ENCODE results near the gene NSUN5. TPM values are rescaled to one million over a fixed set of nuclear protein-coding genes. Genes with fewer than 3 reads are reported as not detected.
"Not testable (repeated sequence)": the region's sequence is repeated elsewhere in the genome, so short reads cannot be mapped to it uniquely, and the experiment has no call there.

The NSUN5 gene
- total RNA-seq, 1 experiment from 2014 or later = 73.4 TPM

- Mint-ChIP-seq H3K27me3 (ENCODE audit: insufficient read depth, unreplicated experiment) (no peaks in the 10 kb centered on the region), H3K4me1 (ENCODE audit: low read depth, unreplicated experiment) (peaks cover 2% of the 10 kb centered on the region), H3K36me3 (ENCODE audit: insufficient read depth, unreplicated experiment) (peaks cover 18% of the 10 kb centered on the region), H3K4me3 (ENCODE audit: unreplicated experiment) (no peak overlapping the region), H3K9me3 (ENCODE audit: unreplicated experiment) (no peaks in the 10 kb centered on the region), H3K27ac (ENCODE audit: unreplicated experiment) (no peak overlapping the region)
- no peak for DNase-seq
- no peaks in the 10 kb centered on the region for H3K9me3 ChIP-seq
- no TSS peak for BruUV-seq (replicated peaks)
- H3K27me3 ChIP-seq (replicated peaks; ENCODE audit: control insufficient read depth, insufficient read depth, low read length) = no peaks in the 10 kb centered on the region
- TF ChIP-seq CTCF (IDR thresholded peaks at IDR 0.05; ENCODE audit: insufficient read depth in 1 of 2, low read depth in 1 of 2, low read length in 1 of 2, severe bottlenecking in 1 of 2, unreplicated experiment in 1 of 2) = no peak
- no peaks in the 10 kb centered on the region for H3K4me1 ChIP-seq
- intact Hi-C loops (cut with micrococcal nuclease; ENCODE audit: unreplicated experiment) = no loop called here
- no peak overlapping the region for H3K4me3 ChIP-seq (ENCODE audit: low read depth, low read length)
- ChIA-PET POLR2A (no interaction called here), CTCF (interaction anchor here (1.0 kb wide), 1 partner anchor 139 kb away, joined by 6 read pairs; no protein-coding TSS in a partner anchor)
- H3K36me3 ChIP-seq (ENCODE audit: control insufficient read depth, insufficient read depth, low read length) = no peaks in the 10 kb centered on the region
Measured at GRCh38 chr7:73312831-73313520, 4.3 kb upstream of the NSUN5 start.

GRCh38 chr7:73311421-73311820 is 2.8 kb upstream of the NSUN5 start:
- H3K9me3 Mint-ChIP-seq (ENCODE audit: unreplicated experiment); DNase-seq; CTCF ChIA-PET; POLR2A ChIA-PET; H3K9me3 ChIP-seq; H3K4me1 ChIP-seq; H3K27me3 ChIP-seq (replicated peaks; ENCODE audit: control insufficient read depth, insufficient read depth, low read length); H3K27me3 Mint-ChIP-seq (ENCODE audit: insufficient read depth, unreplicated experiment); intact Hi-C loops (cut with micrococcal nuclease; ENCODE audit: unreplicated experiment); H3K27ac Mint-ChIP-seq (ENCODE audit: unreplicated experiment); H3K36me3 ChIP-seq (ENCODE audit: control insufficient read depth, insufficient read depth, low read length); H3K4me3 Mint-ChIP-seq (ENCODE audit: unreplicated experiment); H3K4me3 ChIP-seq (ENCODE audit: low read depth, low read length); BruUV-seq (replicated peaks): not testable (repeated sequence)
- Mint-ChIP-seq H3K36me3 (ENCODE audit: insufficient read depth, unreplicated experiment) (peaks cover 32% of the 10 kb centered on the region), H3K4me1 (ENCODE audit: low read depth, unreplicated experiment) (peaks cover 18% of the 10 kb centered on the region)

DNA sequence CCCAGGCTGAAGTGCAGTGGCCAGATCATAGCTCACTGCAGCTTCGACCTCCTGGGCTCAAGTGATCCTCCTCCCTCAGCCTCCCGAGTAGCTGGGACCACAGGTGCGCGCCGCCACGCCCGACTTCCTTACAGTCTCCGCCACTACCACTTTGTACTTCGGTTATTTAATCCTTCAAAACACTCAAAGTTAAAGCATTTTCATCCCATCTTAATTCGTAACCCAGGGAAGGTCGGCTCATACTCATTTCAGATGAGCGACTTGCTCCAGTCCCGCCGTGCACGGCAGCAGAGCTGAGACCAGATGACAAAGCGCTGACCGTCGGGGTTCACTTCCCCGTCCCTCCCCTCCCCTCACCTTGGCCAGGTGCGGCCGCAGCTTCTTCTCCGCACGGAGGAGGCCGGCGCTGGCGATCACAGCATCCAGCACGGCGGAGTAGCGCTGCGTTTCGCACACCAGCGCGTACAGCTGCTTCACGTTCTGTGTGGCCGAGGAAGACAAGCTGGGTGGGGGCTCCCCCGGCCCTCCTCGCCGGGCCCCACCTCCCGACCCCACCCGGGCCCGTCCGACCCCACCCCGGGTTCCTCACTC is 457 bp downstream of the NSUN5 start:
- TF ChIP-seq CTCF (IDR thresholded peaks at IDR 0.05; ENCODE audit: insufficient read depth in 1 of 2, low read depth in 1 of 2, low read length in 1 of 2, severe bottlenecking in 1 of 2, unreplicated experiment in 1 of 2) = no peak
- no peaks in the 10 kb centered on the region for H3K27me3 Mint-ChIP-seq (ENCODE audit: insufficient read depth, unreplicated experiment)
- peak overlapping the region; percentile 95 for H3K27ac Mint-ChIP-seq (ENCODE audit: unreplicated experiment)
- peak; percentile 21 to 42 for DNase-seq
- POLR2A ChIA-PET = interaction anchor here (1.3 kb wide), 1 partner anchor 144 kb away, joined by 3 read pairs; no protein-coding TSS in a partner anchor
- no peaks in the 10 kb centered on the region for H3K9me3 Mint-ChIP-seq (ENCODE audit: unreplicated experiment)
- TSS peak; percentile 66 for BruUV-seq (replicated peaks)
- CTCF ChIA-PET = no interaction called here
- H3K4me3 ChIP-seq (ENCODE audit: low read depth, low read length) = peak overlapping the region; percentile 90
- H3K27me3 ChIP-seq (replicated peaks; ENCODE audit: control insufficient read depth, insufficient read depth, low read length) = no peaks in the 10 kb centered on the region
- no peaks in the 10 kb centered on the region for H3K9me3 ChIP-seq
- H3K36me3 ChIP-seq (ENCODE audit: control insufficient read depth, insufficient read depth, low read length) = no peaks in the 10 kb centered on the region
- peaks cover 19% of the 10 kb centered on the region for H3K4me1 Mint-ChIP-seq (ENCODE audit: low read depth, unreplicated experiment)
- H3K36me3 Mint-ChIP-seq (ENCODE audit: insufficient read depth, unreplicated experiment) = peaks cover 60% of the 10 kb centered on the region
- peak overlapping the region; percentile 87 for H3K4me3 Mint-ChIP-seq (ENCODE audit: unreplicated experiment)
- intact Hi-C loops (cut with micrococcal nuclease; ENCODE audit: unreplicated experiment) = no loop called here
- no peaks in the 10 kb centered on the region for H3K4me1 ChIP-seq
